ENCODE results near the gene NPR3. TPM values are rescaled to one million over a fixed set of nuclear protein-coding genes. Genes with fewer than 3 reads are reported as not detected.
A peak's percentile ranks its signal among the peaks of the same experiment; 100 is the strongest.

Gene NPR3
- total and polyA plus RNA-seq, 2 of the 8 experiments (the other 6 are each of a cell fraction or from before 2014, with no cell fraction given), result not detected

GRCh38 chr5:32712481-32713360 lies 1.6 kb downstream of the NPR3 start (continued):
- TF ChIP-seq USF2 (IDR thresholded peaks at IDR 0.05; ENCODE audit: low read length) (no peak), TBP (IDR thresholded peaks at IDR 0.05; ENCODE audit: low read depth, low read length) (no peak), SP4 (IDR thresholded peaks at IDR 0.05; ENCODE audit: low read length) (no peak), TEAD4 (IDR thresholded peaks at IDR 0.05; ENCODE audit: low read depth, low read length) (no peak), POLR2AphosphoS5 (IDR thresholded peaks at IDR 0.05; ENCODE audit: low read depth, low read length) (no peak), CREB1 (IDR thresholded peaks at IDR 0.05) (no peak), TCF12 (IDR thresholded peaks at IDR 0.05; ENCODE audit: low read depth, low read length) (no peak), CBX5 (IDR thresholded peaks at IDR 0.05; ENCODE audit: low read depth, low read length) (no peak), ATF2 (IDR thresholded peaks at IDR 0.05; ENCODE audit: low read length) (no peak), ZNF274 (IDR thresholded peaks at IDR 0.05; ENCODE audit: borderline replicate concordance, extremely low read depth, low read length) (no peak), KDM1A (IDR thresholded peaks at IDR 0.05; ENCODE audit: borderline replicate concordance, low read length) (no peak), JUND (IDR thresholded peaks at IDR 0.05; ENCODE audit: low read length) (no peak), GTF2F1 (IDR thresholded peaks at IDR 0.05; ENCODE audit: borderline replicate concordance, low read depth, low read length) (no peak), ASH2L (IDR thresholded peaks at IDR 0.05; ENCODE audit: low read length) (no peak), TAF7 (optimal IDR thresholded peaks at IDR 0.05; ENCODE audit: borderline replicate concordance, low read depth, low read length) (no peak), ATF3 (IDR thresholded peaks at IDR 0.05; ENCODE audit: insufficient read depth, low read depth, low read length) (no peak), NRF1 (IDR thresholded peaks at IDR 0.05; ENCODE audit: low read depth, low read length) (no peak), E2F6 (IDR thresholded peaks at IDR 0.05) (0 out of 2 replicates have a peak, but pooled peaks have one; percentile 3), KDM4A (IDR thresholded peaks at IDR 0.05; ENCODE audit: low read depth, low read length, severe bottlenecking) (no peak), CBX8 (IDR thresholded peaks at IDR 0.05; ENCODE audit: borderline replicate concordance, low read depth, low read length) (no peak), RXRA (IDR thresholded peaks at IDR 0.05; ENCODE audit: insufficient read depth, low read depth, low read length) (no peak)

All from H1 (cell line).